Measurements from ENCODE around the gene FBXL4.

- no peak for TF ChIP-seq POLR2A (IDR thresholded peaks at IDR 0.05; ENCODE audit: low read length)
- no peak for TF ChIP-seq GATA1 (IDR thresholded peaks at IDR 0.05; ENCODE audit: low read depth, low read length)
Observed at GRCh38 chr6:98900706-98901105, 47.0 kb downstream of the FBXL4 start.

Measured in erythroblast (primary cell).